Stimulated activated naive CD4-positive, alpha-beta T cell treated with Interleukin-2 at 50 U/mL for 16 hours (primary cell): ENCODE results near the gene MAGEA6.
"Not testable (repeated sequence)": the region's sequence is repeated elsewhere in the genome, so short reads cannot be mapped to it uniquely, and the experiment has no call there.

Experiments used
- DNase-seq: peaks from one replicate; lab custom pipeline; 2025; lab: John Stamatoyannopoulos, UW

Gene MAGEA6

GRCh38 chrX:152734143-152734858 lies 35.2 kb downstream of the MAGEA6 start:
- not testable (repeated sequence) for DNase-seq

GRCh38 chrX:152733261-152733975 lies 36.1 kb downstream of the MAGEA6 start, which contains the start of the genes CSAG1 and MAGEA12:
CSAG1 (minus strand) TSS chrX:152733721; CDS start chrX:152732460, 1,261 bp downstream.
MAGEA12 (plus strand) TSS chrX:152733757; CDS start chrX:152736162, 2,405 bp downstream.
- no peak for DNase-seq

DNA sequence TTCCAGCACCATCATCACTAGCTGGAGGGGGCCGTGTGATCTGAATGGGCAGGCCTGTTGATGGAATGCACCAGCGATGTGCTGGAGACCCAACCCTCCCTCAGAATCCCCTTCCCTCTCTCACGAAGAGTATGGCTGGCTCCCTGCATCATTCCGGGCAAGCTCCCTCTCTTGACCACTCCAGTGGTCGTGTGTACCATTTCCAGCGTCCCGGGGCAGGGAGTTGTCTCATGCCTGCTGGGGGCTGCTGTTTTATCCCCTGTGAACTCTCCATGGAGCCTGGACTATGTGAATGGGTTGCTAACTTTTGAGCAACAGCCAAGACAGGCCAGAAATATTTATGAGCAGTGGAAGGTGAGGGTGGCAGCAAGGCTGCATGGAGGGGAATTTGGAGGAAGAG lies 44.1 kb downstream of the MAGEA6 start:
- DNase-seq = no peak
